GM18517 (cell line): Measurements from ENCODE around the gene CNIH3.

Experiments
- ATAC-seq: cut with Tn5 transposase; IDR thresholded peaks from one replicate; pipeline ENCODE4 v1.9.1; 2021; ENCODE audit warnings: mild to moderate bottlenecking, moderate library complexity; ENCODE audit not compliant: unreplicated experiment

CNIH3 gene

GRCh38 chr1:224640587-224640986, 24.5 kb downstream of the CNIH3 start:
- ATAC-seq = no peak

DNA sequence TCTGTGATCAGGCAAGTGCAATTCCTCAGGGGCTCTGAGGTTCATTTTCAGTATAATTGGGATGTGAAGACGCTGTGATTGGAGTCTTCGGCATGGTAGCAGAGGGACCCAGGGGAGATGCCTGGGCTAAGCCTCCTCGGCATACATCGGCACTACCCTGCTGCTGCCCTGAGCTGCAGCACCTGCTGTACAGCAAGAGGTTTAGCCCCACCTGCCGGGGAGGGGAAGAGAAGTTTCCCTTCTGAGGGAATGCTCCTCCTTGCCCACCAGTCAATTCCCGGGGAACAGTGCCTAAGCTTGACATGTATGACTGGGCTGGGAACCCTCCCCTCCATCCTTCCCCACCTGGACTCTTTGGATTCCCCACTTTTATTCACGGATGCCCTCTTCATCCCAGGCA, 24.9 kb downstream of the CNIH3 start:
- no peak for ATAC-seq

DNA sequence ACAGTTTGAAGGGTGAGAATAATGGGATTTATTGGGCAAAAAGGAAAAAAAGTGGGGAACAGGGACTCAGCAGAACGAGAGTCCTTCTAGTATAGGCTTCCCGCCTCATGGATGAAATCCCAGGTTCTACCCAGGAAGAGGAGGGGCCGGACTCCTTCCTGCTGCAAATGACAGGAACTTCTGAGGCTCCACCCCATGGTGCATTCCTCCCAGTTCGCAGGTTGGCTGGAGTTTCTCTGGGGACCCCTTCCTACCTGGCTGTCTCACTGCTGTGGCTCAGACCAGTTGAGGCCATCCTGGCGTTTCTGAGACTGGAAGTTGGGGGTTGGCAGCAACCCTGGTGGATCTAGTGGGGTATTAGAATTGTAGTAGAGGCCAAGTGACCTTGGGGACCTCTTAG, 27.5 kb downstream of the CNIH3 start:
- no peak for ATAC-seq

- ATAC-seq = peak; percentile 77
Observed at GRCh38 chr1:224644553-224645154, 28.5 kb downstream of the CNIH3 start.

GRCh38 chr1:224647449-224647848, 31.3 kb downstream of the CNIH3 start:
- no peak for ATAC-seq

GRCh38 chr1:224650290-224650689, 34.2 kb downstream of the CNIH3 start:
- ATAC-seq = no peak

DNA sequence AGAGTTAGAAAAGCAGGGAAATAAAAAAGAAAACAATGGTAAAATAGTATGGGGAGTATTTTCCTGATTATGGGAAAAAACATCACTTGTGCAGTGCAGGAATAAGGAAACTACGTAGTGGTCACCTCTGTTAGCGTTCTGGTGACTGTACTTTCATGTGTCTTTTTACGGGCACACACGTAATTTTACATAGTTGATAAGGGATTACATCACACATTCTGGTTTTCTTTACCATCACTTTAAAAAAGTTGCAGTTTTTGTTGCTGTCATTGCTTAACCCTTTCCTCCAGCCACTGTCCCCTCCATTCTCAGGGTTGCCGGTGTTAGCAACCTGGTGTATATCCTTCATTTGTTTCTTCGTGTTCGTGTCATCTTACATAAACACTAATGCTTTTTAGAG, 35.1 kb downstream of the CNIH3 start:
- no peak for ATAC-seq

GRCh38 chr1:224656392-224656791, 40.3 kb downstream of the CNIH3 start:
- ATAC-seq = no peak

GRCh38 chr1:224660074-224660473, 44.0 kb downstream of the CNIH3 start:
- no peak for ATAC-seq

- ATAC-seq = no peak
Observed at GRCh38 chr1:224662870-224663269, 46.8 kb downstream of the CNIH3 start.

GRCh38 chr1:224665016-224665415, 48.9 kb downstream of the CNIH3 start:
- no peak for ATAC-seq

DNA sequence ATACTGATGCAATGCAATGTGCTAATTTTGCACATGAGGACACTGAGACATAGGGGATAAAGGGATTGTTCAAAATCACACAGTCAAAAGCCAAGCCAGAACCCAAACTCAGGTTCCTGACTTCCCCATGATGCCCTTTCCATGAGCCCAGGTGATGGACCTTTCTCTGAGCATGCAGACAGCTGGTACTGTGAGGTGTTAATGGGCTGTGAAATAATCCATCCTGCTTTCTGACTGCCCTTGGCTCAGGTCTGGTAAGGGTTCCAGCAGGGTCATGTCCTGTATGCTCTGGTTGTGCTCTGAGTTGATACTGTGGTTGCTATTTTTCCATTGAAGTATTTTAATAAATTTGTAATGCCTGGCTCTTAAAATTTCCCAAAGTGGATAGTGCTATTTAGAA, 50.0 kb downstream of the CNIH3 start:
- ATAC-seq = no peak

DNA sequence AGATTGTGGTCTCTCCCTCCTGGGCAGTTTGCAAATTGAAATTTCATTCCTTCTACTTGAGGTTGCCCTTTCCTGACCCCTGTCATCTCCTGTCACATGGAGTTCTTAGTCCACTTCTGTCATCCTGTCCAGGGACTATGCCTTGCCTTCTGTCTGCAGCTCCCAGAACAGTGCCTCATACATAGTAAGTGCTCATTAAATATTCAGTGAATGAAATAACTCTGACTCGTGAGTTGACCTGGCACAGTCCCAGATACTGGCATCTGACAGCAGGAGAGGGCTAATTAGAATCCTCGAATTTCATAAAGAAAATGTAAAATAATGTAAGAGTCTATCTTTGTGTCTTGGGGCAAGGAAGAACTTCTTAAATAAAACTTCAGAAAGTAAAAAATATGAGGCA, 50.8 kb downstream of the CNIH3 start:
- ATAC-seq = no peak

GRCh38 chr1:224668984-224669383, 52.9 kb downstream of the CNIH3 start:
- ATAC-seq = no peak

GRCh38 chr1:224669403-224669802, 53.3 kb downstream of the CNIH3 start:
- no peak for ATAC-seq

GRCh38 chr1:224670506-224670905, 54.4 kb downstream of the CNIH3 start:
- ATAC-seq = no peak

- no peak for ATAC-seq
Observed at GRCh38 chr1:224671076-224671475, 55.0 kb downstream of the CNIH3 start.

DNA sequence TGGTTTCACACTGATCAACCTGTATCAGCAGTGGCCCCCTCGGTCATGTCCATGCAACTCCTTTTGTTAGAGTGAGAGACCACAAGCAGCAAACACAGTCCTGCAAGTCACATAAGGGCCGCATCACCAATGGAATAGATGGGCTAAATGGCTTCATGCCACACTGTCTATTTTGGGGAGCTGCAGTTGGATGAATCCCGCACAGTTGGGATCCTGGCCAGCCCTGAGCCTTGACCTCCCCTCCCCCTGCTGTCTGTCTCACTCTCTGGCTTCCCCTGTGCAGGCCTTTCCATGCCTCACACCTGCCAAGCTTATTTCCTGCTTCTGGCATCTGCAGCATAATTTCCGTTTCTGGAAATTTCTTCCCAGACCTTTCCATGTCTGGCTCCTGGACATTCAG, 57.0 kb downstream of the CNIH3 start:
- ATAC-seq = no peak

GRCh38 chr1:224675590-224675989, 59.5 kb downstream of the CNIH3 start:
- no peak for ATAC-seq

GRCh38 chr1:224676551-224676950, 60.4 kb downstream of the CNIH3 start:
- ATAC-seq = no peak

DNA sequence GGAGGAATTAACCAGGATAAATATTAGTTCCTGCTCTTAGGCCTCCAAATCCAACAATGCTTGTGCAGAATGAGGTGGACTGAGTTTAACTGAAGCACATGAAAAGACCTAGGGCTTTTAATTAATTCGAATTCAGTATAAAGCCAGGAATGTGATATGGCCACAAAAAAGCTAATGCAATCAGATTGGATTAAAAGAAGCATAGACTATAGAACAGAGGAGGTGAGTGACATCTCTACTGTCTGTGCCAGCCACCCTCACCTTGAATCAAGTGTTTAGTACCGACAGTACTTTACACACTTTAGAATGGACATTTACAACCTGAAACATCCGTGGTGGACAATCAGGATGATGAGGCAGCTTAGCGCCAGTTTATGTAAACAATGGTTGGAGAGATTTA, 62.1 kb downstream of the CNIH3 start:
- ATAC-seq = no peak

GRCh38 chr1:224679606-224680005, 63.5 kb downstream of the CNIH3 start:
- ATAC-seq = no peak

- no peak for ATAC-seq
Observed at GRCh38 chr1:224681816-224682215, 65.7 kb downstream of the CNIH3 start.
